T-helper 2 cell treated with Interferon-gamma antibody and Interleukin-4, amounts not matched to agents 100 ng/mL and 5 ng/mL, for 36 hours (primary cell): ENCODE data around the gene XPR1. TPM values are rescaled to one million over a fixed set of nuclear protein-coding genes. Genes with fewer than 3 reads are reported as not detected.
"Not testable (repeated sequence)": the region's sequence is repeated elsewhere in the genome, so short reads cannot be mapped to it uniquely, and the experiment has no call there.

ENCODE experiments used
- intact Hi-C: fragments of 100-400 bp; cut with micrococcal nuclease; formaldehyde crosslinking; loops from one replicate; pipeline ENCODE4 v1.15.1; 2023
- total RNA-seq: library from RNA; stranded (reverse); gene quantifications from 2 replicates; pipeline ENCODE4 v1.2.3, GENCODE V29; 2022

XPR1 gene
- total RNA-seq, 1 donor from 2014 or later: 17.9 TPM

GRCh38 chr1:180710746-180711145 is 78.9 kb downstream of the XPR1 start:
- intact Hi-C loops: not testable (repeated sequence)

DNA sequence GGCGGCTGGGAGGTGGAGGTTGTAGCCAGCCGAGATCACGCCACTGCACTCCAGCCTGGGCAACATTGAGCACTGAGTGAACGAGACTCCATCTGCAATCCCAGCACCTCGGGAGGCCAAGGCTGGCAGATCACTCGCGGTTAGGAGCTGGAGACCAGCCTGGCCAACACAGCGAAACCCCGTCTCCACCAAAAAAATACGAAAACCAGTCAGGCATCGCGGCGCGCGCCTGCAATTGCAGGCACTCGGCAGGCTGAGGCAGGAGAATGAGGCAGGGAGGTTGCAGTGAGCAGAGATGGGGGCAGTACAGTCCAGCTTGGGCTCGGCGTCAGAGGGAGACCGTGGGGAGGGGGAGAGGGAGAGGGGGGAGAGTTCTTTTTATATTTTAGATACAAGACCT is 79.4 kb downstream of the XPR1 start:
- intact Hi-C loops: not testable (repeated sequence)

DNA sequence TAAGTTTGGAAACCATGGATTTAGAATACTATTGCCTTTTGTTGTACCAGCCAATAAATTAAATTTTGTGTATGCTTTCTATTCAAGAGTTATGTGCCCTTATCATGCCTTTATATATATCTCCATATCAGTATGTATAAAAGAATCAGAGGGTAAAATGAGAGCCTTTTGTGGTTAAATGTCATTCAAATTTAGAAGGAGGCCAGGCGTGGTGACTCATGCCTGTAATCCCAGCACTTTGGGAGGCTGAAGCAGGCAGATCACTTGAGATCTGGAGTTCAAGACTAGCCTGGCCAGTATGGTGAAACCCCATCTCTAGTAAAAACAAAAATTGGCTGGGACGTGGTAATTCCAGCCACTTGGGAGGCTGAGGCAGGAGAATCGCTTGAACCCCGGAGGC is 88.9 kb downstream of the XPR1 start:
- intact Hi-C loops: no loop called here

DNA sequence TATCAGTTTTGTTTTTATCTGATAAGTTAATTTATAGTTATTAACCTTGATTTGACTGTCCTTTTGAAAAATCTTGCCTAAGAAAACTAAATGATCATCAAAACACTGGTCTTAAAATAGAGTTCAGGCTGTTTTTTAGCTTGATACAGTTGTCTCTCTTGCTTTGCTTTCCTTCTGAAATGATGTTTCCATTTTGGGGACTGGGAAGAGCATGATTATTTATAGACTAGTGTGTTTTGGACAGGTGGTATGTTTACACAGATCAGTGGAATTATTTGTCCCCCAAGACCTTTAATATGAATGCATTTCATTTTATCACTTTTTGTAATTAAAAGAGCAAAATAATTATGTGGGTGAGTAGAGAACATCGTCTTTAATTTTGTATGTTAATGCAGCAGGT is 90.8 kb downstream of the XPR1 start:
- intact Hi-C loops: no loop called here

GRCh38 chr1:180724055-180724454 is 92.2 kb downstream of the XPR1 start:
- intact Hi-C loops: no loop called here

- intact Hi-C loops: not testable (repeated sequence)
Measured at GRCh38 chr1:180726024-180726423, 94.2 kb downstream of the XPR1 start.

DNA sequence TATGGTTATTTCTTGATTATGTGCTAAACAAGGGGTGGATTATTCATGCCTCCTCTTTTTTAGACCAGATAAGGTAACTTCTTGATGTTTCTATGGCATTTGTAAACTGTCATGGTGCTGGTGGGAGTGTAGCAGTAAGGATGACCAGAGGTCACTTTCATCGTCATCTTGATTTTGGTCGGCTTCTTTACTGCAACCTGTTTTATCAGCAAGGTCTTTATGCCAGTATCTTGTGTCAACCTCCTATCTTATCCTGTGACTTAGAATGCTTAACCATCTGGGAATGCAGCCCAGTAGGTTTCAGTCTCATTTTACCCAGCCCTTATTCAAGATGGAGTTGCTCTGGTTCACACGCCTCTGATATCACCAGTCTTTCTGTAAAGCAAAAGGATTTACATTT is 95.9 kb downstream of the XPR1 start:
- intact Hi-C loops: not testable (repeated sequence)

GRCh38 chr1:180728472-180729106 is 96.8 kb downstream of the XPR1 start:
- intact Hi-C loops: no loop called here

GRCh38 chr1:180731131-180731530 is 99.3 kb downstream of the XPR1 start:
- intact Hi-C loops: no loop called here

GRCh38 chr1:180732866-180733265 is 101.0 kb downstream of the XPR1 start:
- intact Hi-C loops: no loop called here

DNA sequence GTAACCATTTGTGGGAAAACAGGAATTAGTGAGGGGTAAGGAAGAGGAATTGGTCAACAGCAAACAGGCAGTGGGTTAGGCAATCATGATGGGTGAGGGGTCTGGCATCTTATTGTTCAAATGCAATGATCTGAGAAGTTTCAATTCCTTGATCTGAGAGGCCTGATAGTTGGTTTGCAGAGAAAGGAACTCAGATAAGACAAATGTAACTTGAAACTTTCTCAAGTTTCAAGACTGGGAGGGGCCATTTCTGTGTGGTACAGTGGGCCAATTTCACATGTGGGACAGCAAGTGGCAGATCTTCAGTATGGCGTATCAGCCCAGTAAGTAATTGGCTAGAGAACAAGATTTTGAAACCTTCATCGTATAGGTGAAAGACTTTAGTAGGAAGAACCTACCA is 102.5 kb downstream of the XPR1 start:
- intact Hi-C loops: no loop called here

DNA sequence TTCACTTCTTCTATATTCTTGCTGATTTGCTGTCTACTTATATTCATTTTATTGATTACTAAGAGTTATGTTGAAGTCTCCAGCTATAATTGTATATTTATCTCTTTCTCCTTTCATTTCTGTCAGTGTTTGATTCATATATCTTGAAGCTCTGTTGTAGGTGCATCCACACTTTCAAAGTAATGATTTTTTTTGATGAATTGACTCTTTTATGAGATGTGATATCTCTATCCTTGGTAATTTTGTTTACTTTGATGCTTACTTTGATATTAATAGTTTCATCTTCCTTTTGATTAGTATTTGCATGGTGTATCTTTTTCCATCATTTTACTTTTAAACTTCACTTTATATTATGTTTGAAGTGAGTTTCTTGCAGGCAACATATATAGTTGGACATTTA is 110.8 kb downstream of the XPR1 start:
- intact Hi-C loops: no loop called here

- intact Hi-C loops: no loop called here
Measured at GRCh38 chr1:180743868-180744267, 112.0 kb downstream of the XPR1 start.

GRCh38 chr1:180745098-180745497 is 113.3 kb downstream of the XPR1 start:
- intact Hi-C loops: no loop called here

GRCh38 chr1:180751921-180752320 is 120.1 kb downstream of the XPR1 start:
- intact Hi-C loops: no loop called here

DNA sequence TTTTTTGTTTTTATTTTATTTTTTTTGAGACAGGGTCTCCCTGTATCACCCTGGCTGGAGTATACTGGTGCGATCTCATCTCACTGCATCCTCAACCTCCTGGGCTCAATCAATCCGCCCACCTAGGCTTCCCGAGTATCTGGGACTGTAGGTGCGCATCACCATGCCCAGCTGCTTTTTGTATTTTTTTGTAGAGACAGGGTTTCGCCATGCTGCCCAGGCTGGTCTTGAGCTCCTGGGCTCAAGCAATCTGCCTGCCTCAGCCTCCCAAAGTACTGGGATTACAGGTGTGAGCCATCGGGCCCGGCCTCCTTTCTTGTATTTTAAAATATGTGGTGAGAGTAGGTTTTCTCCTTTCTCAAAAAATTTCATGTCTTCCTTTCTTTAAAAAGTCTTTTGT is 122.6 kb downstream of the XPR1 start:
- intact Hi-C loops: no loop called here

GRCh38 chr1:180757657-180758056 is 125.8 kb downstream of the XPR1 start:
- intact Hi-C loops: no loop called here

DNA sequence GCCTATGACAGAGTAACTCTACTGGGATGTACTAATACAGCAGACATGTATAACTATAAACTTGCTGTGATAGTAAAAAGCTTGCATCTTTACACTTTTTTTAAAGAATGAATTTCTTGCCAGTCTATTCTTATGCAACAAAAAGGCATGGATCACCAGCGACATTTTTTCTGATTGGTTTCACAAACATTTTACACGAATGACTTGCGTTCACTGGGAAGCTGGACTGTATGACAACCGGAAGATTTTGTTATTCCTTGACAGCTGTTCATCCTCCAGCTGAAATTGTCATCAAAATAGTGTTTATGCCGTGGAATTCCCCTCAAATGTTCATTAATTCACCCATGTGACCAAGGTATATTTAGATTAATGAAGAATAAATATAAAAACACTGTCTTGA is 131.0 kb downstream of the XPR1 start:
- intact Hi-C loops: no loop called here

- intact Hi-C loops: no loop called here
Measured at GRCh38 chr1:180765151-180765550, 133.3 kb downstream of the XPR1 start.

DNA sequence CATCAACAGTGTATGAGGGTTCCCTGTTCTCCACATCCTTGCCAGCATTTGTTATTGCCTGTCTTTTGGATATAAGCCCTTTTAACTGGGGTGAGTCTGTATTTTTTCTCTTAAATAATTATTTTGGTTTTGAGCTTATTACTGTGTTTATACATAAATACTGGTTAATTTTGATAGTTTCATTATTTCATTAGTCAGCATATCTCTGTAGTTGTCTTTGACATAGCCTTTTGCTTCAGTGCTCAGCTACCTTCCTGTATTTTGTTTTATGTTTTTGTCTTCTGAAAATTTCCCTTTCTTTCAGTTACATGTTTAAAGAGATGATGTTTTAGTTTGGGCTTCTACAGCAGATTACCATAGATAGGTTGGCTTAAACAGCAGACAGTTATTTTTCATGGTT is 138.1 kb downstream of the XPR1 start:
- intact Hi-C loops: no loop called here

GRCh38 chr1:180773210-180773865 is 141.5 kb downstream of the XPR1 start:
- intact Hi-C loops: no loop called here

GRCh38 chr1:180775801-180776200 is 144.0 kb downstream of the XPR1 start:
- intact Hi-C loops: loop anchor here (5.0 kb wide), 2 partner anchors 86 to 244 kb away; no protein-coding TSS in a partner anchor

DNA sequence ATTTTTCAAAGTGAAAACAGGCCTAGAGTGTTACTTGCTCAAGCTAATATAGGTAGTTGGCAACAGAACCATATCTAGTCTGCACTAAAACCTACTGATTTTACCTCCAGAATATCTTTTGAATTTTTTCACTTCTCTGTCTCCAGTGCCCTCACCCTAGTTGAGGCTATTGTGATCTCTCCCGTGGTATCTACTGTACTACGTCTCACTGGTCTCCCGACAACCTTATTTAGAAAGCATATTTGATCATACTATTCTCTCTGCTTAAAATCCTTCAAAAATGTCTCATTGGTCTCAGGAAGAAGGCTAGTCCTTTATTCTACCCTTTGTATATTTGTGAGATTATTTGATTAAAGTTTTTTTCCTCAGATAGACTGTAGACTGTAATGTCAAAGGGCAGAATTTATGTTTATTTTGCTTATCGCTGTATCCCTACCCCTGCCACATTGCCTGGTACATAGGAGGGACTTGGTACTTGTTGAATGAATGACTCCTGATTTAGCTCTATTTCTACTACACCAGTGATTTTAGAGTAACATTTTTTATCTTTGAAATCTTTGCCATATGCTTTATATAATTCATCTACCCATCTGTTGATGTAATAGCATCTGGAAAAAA is 145.4 kb downstream of the XPR1 start:
- intact Hi-C loops: loop anchor here (5.0 kb wide), 2 partner anchors 85 to 245 kb away; no protein-coding TSS in a partner anchor
